Ishikawa (cell line): Measurements from ENCODE around the gene GRIK4.
A peak's percentile ranks its signal among the peaks of the same experiment; 100 is the strongest.

Experiments used
- CEBPB ChIP-seq: IDR thresholded peaks from 2 replicates; pipeline ENCODE4 v1.6.1; 2012
- CREB1 ChIP-seq: IDR thresholded peaks from 2 replicates; pipeline ENCODE4 v1.6.1; 2012; ENCODE audit warnings: low read depth
- EGR1 ChIP-seq: IDR thresholded peaks from 2 replicates; pipeline ENCODE4 v1.6.1; 2012
- EP300 ChIP-seq: IDR thresholded peaks from 2 replicates; pipeline ENCODE4 v1.6.1; 2012; ENCODE audit warnings: borderline replicate concordance
- FOXM1 ChIP-seq: IDR thresholded peaks from 2 replicates; pipeline ENCODE4 v1.6.1; 2012; ENCODE audit warnings: low read depth, borderline replicate concordance
- MAX ChIP-seq: IDR thresholded peaks from 2 replicates; pipeline ENCODE4 v1.6.1; 2012
- NFIC ChIP-seq: IDR thresholded peaks from 2 replicates; pipeline ENCODE4 v1.6.1; 2012
- RAD21 ChIP-seq: IDR thresholded peaks from 2 replicates; pipeline ENCODE4 v1.6.1; 2012; ENCODE audit warnings: low read depth
- REST ChIP-seq: IDR thresholded peaks from 2 replicates; pipeline ENCODE4 v1.6.1; 2012; ENCODE audit warnings: low read depth, mild to moderate bottlenecking
- TAF1 ChIP-seq: IDR thresholded peaks from 2 replicates; pipeline ENCODE4 v1.6.1; 2012; ENCODE audit warnings: low read depth, mild to moderate bottlenecking
- TCF12 ChIP-seq: IDR thresholded peaks from 2 replicates; pipeline ENCODE4 v1.6.1; 2012; ENCODE audit warnings: low read depth
- TEAD4 ChIP-seq: IDR thresholded peaks from 2 replicates; pipeline ENCODE4 v1.6.1; 2012
- USF1 ChIP-seq: IDR thresholded peaks from 2 replicates; pipeline ENCODE4 v1.6.1; 2012
- YY1 ChIP-seq: IDR thresholded peaks from 2 replicates; pipeline ENCODE4 v1.6.1; 2012; ENCODE audit warnings: low read depth
- ZBTB7A ChIP-seq: IDR thresholded peaks from 2 replicates; pipeline ENCODE4 v1.6.1; 2012; ENCODE audit warnings: low read depth

The GRIK4 gene

GRCh38 chr11:120966840-120967239 lies 455.3 kb downstream of the GRIK4 start:
- TF ChIP-seq TAF1 (no peak), EGR1 (no peak), CEBPB (no peak), YY1 (no peak), MAX (no peak), ZBTB7A (no peak), TCF12 (no peak), EP300 (no peak), CREB1 (no peak), TEAD4 (no peak), REST (no peak), NFIC (no peak), USF1 (no peak), FOXM1 (no peak), RAD21 (no peak)

DNA sequence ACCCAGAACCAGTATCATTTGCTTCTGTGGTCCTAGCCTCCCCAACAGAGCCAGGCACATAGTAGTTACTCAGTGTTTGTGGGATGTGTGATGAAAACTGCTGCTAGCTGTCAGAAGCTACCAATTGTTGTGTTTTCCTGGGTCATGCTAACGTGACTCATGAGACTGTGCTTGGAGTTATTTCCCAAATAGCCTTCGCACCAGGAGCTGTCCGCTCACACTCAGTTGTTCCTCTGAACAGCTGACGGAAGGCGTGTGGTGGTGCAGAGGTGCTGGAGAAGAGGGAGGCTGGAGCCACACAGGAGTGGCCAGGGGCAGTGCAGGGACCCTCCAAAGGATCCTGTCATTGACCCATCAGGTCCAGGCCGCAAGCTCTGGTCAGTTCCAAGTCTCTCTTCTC lies 458.4 kb downstream of the GRIK4 start:
- TF ChIP-seq TCF12 (no peak), EP300 (no peak), CEBPB (no peak), MAX (0 out of 2 replicates have a peak, but pooled peaks have one; percentile 15), EGR1 (no peak), FOXM1 (no peak), REST (peak; percentile 40; the same call in 1 of the 2 replicates)

GRCh38 chr11:120971825-120972224 lies 460.3 kb downstream of the GRIK4 start:
- TF ChIP-seq YY1 (no peak), TEAD4 (no peak), REST (no peak), FOXM1 (no peak), MAX (no peak), ZBTB7A (no peak), TCF12 (no peak), NFIC (no peak), TAF1 (no peak), RAD21 (no peak), EGR1 (no peak), CREB1 (no peak), CEBPB (no peak), USF1 (no peak), EP300 (no peak)

GRCh38 chr11:120972621-120973020 lies 461.1 kb downstream of the GRIK4 start:
- TF ChIP-seq EP300 (no peak), MAX (no peak), TCF12 (no peak), EGR1 (no peak), NFIC (no peak), TAF1 (no peak), RAD21 (no peak), TEAD4 (no peak), USF1 (no peak), CEBPB (no peak), YY1 (no peak), FOXM1 (no peak)
